NCI-H748 treated with DMSO at 0.1 percent for 48 hours (cell line): ENCODE results near the gene LLGL1.
A peak's percentile ranks its signal among the peaks of the same experiment; 100 is the strongest.
"Not testable (repeated sequence)": the region's sequence is repeated elsewhere in the genome, so short reads cannot be mapped to it uniquely, and the experiment has no call there.

ENCODE experiments used
- DNase-seq: peaks from one replicate; lab custom pipeline; 2025; lab: John Stamatoyannopoulos, UW

The LLGL1 gene

DNA sequence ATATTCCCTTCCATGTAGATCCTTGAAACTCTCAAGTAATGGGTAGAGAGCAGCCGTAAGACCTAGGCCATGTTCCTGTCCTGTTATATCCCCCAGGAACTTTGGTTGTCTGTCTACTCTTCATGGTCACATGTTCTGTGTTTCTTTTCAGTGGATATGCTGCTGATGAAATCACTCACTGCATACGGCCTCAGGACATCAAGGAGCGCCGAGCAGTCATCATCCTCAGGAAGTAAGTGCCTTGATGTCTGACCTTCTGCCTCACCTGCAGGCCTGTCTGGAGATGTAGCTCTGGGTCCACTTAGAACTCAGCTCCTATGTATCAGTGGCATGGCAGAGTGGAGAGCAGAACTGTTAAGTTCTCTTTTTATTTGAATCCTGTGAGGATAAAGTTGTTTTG lies 30.6 kb upstream of the LLGL1 start:
- DNase-seq = no peak

DNA sequence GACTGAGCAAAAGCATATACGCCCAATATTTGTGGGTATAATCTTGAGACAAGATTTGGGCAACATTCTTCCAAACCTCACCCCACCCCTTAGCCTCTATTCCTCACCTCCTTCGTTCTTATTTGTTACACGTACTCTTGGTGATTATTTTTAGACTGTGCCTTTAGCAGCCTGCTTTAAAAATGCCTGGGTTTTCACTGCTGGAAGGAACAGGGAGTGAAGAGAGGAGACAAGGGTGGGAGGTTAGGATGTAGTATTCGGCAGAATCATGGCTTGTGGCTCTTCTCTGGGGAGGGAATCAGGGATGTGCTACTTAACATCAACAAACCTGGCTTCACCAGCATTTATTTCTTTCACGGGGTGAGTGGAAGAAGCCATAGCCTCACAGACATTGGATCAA lies 30.2 kb upstream of the LLGL1 start:
- DNase-seq = no peak

DNA sequence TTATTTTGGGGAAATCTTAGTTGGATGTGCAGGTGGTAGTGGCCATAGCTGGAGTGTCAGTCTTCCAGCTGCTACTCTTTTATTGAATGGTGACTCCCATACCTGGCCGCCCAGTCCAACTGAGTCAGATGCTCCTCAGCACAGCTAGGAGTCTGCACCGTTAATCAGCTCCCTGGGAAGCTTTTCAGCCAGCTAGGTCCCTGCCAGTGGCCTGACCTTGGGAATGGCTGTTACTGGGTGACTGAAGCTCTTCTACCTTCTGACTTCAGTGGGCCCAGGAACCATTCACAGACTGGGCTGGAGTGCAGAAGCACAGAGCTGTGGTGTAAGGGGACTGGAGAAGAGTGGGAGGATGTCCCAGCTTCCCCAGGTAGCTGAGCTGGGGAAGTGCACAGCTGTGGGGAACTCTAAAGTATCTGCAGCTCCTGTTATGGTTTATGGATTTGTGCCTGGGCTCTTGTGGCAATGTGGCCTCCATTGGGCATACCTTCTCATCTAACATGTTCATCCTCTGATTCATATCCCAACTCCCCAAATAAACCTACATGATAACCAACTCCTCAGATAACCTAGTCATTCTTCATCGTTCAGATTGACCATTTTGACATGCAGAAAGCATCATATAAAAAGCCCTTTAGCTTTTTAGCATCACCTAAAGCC lies 27.8 kb upstream of the LLGL1 start:
- DNase-seq = no peak

DNA sequence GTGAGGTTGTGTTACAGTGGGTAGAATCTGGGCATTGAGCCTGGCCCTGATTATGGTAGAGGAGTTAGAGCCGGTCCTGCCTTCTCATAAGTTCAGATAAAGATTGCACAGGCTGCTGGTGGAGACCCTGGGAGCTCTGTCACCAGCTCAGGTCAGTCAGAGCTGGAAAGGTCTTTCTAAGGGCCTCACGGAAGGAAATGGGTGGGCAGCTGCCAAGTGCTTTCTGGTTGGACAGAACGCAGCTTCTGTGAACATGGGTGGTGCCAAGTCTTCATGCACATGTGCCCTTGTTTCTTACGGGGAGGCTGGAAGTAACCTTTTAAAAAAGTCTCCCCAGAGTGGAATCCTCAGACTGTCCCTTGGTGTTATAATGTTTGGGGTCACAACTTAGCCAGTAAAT lies 26.9 kb upstream of the LLGL1 start:
- DNase-seq = no peak

DNA sequence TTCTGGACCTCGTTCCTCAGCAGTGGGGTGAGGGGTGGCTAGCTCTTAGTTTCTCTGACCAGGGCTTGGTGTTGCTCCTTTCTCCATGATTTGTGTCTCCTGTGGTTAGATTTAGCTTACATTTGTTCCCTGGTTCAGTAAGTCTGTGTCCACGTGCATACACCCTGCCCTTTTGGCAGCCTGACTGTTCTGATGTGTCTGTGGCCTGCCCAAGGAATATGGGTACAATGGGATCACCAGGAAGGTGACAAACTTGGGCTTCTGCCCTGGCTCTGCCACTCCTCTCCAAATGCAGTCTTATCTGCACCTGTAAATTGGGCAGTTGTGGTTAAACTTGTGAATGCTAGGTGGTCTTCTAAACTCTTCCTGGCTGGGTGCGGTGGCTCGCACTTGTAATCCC lies 24.3 kb upstream of the LLGL1 start:
- no peak for DNase-seq

DNA sequence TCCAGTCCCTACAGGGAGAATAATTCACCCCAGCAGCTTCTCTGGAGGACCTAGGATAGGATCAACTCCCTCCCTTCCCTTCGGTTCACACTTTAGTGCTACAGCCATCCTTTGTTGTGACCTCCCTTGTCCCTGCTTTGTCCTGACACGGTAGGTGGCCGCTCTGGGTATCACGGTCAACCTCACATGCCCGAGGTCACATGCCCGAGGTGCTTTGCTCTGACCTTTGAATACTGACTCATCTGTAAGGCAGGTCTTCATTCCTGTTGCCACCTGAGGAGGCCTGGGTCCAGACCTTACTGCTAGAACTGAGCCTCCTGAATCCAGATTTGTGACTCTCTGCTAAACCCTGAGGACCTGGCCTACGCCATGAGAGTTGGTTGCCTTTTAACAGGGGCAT lies 22.1 kb upstream of the LLGL1 start:
- DNase-seq = no peak

DNA sequence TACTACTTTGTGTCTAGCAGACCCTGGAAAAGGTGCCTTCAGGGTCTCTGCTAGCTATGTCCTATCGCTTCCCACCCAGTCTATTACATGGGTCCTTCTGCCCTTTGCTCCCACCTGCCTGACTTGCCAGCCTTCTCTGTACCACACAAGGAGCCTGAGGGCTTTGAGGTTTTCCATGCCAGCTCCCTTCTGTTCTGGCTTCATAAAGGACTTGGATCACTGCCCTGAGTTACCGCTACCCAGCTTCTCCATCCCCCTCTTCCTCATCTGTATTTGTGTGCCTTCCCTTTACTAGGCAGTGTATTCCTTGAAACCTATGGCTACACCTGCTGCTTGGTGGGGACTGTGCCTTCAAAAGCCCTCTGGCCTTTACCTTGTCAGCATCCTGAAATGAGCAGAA lies 19.6 kb upstream of the LLGL1 start:
- no peak for DNase-seq

DNA sequence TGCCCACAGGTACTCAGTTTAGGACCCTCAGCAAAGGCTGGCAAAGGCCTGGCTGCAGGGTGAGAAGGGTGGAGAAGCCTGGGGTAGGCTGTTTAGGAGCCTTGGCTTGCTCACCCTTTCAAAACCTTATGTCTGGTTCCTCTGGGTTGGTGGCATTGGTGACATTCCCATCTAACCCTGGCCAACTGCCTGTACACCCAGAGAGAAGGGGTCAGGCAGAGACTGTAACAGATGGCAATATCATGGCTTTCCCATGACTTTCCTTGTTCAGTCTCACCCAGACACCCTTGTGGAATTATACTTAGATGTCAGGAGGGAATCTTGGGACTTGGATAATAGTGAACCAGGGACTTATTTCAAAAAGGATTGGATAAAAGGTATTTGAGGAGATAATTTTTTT lies 18.5 kb upstream of the LLGL1 start:
- no peak for DNase-seq

DNA sequence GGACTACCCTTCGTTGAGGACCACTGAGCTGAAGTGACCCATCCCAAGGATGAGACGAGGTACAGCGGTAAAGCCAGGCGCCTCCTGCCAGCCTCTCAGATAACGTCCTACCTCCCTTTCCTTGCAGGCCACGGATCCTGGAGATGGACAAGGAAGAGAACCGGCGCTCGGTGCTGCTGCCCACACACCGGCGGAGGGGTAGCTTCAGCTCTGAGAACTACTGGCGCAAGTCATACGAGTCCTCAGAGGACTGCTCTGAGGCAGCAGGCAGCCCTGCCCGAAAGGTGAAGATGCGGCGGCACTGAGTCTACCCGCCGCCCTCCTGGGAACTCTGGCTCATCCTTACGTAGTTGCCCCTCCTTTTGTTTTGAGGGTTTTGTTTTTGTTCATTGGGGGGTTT lies 17.3 kb upstream of the LLGL1 start:
- DNase-seq = no peak

DNA sequence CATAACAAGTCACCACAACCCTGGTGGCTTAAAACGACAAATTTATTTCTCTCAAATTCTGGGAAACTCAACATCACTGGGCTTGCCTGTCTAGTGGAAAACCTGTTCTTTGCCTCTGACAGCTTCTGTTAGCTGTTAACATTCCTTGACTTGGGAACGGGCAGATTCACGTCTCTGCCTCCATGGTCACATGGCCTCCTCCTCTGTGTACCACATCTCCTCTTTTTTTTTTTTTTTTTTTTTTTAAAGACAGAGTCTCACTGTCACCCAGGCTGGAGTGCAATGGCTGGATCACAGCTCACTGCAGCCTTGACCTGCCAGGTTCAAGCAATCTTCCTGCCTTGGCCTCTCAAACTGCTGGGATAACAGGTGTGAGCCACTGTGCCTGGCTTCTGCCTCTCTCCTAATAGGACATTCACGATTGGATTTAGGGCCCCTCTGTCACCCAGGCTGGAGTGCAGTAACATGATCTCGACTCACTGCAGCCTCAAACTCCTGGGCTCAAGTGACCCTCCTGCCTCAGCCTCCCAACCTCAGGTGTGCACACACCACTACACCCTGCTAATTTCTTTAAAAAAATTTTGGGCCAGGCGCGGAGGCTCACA lies 11.7 kb upstream of the LLGL1 start:
- no peak for DNase-seq

DNA sequence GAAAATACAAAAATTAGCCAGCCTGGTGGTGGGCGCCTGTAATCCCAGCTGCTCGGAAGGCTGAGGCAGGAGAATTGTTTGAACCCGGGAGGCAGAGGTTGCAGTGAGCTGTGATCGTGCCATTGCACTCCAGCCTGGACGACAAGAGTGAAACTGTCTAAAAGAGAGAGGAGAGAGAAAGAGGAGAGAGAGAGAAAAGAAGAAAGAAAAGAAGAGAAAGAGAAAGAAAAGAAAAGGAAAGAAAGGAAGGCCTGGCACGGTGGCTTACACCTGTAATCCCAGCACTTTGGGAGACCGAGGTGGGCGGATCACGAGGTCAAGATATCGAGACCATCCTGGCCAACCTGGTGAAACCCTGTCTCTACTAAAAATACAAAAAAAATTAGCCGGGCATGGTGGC lies 8.5 kb upstream of the LLGL1 start:
- not testable (repeated sequence) for DNase-seq

DNA sequence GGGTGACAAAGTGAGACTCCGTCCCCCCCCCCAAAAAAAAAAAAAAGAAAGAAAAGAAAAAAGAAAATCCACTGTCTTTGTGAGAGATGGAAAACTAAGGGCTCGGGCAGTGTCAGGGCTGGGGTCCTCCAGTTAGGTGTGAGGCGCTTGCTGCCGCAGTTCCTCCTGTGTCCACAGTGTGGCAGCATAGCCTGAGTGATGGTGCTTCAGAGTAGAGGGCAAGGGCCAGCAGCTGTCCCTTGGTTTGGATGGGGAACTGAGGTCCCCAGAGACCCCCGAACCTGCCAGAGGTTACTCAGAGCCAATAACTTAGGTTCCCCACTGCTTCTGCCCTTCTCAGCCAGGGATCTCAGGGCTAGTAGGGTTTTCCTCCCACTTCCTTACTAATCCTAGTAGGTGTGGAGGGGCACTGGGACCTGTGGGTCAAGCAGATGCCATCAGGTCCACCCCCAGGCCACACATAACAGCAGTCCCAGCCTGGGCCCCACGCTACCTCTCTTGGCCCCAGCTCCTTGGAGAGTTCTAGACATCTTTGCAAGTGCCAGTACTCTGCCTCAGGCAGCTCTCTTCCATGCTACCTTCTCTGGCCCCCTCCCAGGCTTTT lies 7.9 kb upstream of the LLGL1 start:
- peak; percentile 56 for DNase-seq

DNA sequence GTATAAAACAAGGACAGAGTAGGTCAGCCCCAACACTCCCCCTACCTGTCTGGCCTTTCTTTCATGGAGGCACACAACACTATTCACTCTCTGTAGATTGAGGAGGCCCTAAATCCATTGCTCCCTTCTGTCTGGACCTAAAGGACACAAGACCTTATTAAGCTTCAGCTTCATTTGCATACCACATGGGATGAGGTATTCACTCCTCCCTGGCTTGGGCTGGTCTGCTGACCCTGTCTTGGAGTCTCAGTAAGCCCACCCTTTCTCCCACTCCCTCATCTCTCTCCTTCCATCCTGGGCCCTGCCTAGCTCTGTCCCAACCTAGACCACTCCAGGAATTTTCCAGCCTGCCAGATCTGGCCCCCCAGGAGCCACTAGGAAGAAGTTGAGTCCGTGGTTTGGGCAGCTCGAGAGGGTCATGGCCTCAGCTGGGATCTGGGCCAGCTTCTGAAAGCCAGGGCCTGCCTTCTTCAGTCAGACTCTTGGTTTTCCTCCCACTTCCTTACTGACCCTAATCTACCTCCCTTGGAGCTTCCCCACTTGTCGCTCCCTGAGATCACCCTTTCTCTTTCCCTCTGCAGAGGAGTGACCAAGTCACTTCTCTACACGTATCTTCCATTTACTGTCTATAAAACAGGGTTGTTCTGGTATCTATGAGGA lies 6.5 kb upstream of the LLGL1 start:
- no peak for DNase-seq

DNA sequence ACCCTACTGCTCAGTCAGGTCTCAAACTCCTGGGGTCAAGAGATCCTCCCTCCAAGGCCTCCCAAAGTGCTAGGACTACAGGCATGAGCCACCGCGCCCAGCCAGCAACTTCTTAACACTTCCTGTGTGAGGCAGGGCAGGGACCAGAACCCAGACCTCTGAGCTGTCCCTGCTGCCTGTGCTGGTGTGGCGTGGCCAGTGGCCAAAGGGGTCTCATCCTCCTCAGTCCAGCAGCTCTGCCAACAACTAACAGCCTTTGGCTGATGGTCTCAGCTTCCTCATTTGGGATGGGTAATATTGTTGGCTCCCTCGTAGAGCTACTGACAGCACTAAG lies 1.4 kb upstream of the LLGL1 start:
- no peak for DNase-seq

DNA sequence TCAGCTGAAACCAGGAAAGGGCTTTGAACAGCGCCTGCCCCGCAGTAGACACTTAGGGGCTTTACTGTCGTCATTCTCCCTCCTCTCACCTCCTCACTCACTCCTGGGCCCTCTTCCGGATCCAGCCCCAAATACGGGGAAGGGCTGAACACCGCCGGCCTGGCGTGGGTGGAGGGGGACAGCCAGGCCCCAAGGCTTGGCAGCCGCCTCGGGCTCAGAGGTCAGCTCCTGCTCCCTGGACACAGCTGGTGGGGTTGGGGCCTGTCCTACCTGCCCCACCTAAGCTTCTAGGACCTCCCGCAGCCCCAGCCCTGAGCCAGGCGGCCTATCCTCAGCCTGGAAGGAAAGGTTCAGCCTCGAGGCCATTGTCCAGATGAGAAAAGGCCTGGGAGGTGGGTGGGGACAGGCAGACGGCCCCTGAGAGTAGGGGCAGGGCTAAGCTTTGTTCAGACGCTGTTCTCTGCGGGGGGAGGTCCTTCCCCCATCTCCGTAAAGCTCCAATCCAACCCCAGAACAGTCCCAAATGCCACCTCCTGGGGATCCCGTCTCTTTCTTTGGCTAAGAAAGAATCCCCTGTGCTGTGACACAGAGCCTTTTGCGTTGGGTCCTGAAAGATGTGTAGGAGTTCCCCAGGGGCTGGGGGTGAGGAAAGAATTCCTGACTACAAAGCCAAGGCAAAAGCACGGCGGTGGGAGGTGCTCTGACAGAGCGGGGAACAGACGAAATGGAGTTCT lies 881 bp upstream of the LLGL1 start:
- no peak for DNase-seq

DNA sequence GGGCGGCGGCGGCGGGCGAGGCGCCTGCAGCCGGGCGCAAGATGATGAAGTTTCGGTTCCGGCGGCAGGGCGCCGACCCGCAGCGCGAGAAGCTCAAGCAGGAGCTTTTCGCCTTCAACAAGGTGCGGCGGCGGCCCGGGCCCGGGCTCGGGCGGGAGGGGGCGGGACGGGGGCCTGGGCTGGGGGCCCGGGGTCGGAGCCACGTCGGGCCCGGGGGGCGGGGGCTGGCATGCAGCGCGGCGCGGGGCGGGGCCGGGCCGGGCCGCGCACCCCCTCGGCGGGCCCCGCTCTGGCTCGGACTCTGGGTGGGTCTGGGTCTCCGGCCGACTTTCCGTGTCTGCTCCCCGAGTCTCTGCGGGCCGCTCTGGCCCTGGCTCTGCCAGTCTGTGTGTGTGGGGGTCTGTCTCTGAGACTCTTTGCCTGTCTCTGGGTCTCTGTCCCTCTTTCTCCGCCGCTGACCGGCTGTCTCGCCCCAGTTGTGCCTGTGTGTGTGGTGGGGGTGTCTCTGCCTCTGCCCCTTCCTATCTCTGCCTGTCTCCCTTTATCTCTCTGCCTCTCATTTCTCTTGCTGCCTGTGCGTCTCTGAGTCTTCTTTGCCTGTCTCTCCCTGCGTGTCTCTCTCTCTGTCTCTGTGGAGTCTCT lies 328 bp downstream of the LLGL1 start:
- DNase-seq = no peak

DNA sequence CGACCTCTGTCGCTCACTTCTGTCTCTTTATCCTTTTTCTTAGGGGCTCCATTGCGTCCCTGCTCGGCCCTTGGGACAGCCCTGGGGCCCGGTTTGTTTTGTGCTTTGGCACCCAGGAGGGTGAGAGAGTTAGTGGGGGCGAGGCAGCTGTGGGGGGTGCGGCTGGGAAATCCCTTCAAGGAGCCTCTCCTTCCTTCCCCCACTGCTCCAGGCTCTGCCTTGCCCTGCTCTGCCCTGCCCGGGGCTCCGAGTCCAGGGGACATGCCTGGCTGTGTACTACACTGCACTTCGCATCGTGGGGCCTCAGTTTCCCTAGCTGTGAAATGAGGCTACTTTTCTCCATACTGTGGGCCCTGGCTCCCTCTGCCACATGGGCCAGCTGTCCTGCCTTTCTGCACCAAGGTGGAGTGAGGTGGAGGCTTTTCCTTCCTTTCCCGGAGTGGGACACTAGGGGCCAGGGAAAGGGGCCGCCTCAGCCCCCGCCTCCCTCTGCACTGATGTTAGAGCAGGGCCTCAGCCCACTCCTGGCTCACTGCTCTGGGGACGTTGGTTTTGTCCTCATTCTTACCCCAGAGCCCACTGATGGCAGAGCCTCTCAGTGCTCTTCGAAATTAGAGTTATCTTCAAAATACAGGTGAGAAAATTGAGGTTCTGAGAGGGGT lies 980 bp downstream of the LLGL1 start:
- no peak for DNase-seq

DNA sequence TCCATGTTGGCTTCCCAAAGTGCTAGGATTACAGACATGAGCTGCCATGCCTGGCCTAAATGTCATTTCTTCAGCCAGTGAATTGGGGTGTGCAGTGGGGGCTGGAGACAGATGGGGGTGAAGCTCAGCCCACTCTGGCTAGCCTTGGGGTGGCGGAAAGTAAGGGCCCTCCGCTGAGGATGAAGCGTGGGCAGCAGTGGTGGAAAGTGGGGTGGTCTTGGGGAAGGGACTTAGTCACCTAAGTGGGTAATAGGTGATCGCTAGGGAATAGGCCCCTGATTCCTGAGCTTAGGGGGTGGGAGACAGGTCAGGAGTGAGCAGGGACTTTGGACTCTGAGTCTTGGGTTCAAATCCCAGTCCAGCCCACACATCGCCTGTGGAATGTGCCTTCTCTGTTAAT lies 2.2 kb downstream of the LLGL1 start:
- DNase-seq = no peak

DNA sequence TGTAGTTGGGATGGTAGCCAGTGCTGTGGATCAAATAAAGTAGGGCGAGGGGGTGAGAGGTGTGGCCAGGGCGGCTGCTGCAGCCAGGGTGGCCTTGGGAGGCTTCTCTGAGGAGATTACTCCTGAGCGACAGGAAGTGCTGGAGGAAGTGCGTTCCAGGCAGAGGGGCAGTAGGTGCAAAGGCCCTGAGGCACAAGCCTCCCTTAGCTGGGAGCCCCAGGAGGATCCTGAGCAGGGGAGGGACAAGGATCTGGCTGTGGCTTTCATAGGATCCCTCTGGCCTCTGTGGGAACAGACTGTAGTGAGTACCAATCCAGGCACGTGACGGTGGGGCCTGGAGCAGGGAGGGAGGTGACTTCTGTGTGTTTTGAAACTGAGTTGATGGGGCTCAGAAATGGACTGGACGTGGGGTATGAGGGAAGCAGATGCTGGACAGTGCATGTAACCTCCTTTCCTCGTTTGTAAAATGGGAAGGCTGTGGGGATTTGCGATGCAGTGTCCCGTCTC lies 2.8 kb downstream of the LLGL1 start:
- no peak for DNase-seq

DNA sequence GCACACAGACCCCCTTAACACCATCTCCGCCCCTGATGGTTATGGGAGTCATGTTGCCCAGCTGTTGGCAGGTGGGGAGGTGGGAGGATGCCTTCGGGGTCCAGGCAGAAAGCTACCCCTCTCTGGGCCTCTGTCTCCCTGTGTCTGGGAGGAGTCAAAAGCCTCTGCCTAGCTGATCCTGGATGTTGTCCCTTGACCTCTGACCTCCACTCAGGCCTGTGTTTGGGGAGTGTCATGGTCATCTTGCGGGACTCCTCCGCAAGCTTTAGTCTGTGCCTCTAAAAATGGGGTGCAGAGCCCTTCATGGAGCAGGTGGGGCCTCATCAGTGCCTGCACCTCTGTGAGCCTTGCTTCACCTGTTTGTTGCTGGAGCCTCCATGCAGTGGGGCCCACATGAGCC lies 3.8 kb downstream of the LLGL1 start:
- no peak for DNase-seq

DNA sequence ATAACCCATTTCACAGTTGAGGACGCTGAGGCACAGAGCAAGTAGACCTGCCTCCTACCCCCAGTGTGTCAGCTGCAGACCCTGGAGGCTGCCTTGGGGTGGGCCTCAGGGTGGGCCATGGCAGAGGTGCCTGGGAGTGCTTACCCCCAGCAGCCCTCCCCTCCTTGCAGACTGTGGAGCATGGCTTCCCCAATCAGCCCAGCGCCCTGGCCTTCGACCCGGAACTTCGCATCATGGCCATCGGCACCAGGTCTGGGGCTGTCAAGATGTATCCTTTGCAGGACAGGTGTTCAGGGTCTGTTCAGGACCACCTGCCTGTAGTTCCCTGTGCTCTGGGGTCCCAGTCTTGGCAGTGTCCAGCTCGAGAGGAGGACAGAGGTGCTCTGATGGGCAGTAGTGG lies 4.3 kb downstream of the LLGL1 start:
- DNase-seq = no peak
